NCI-H82 (cell line): ENCODE measurements around the gene RRP8.

ENCODE experiments used
- DNase-seq: peaks from one replicate; lab custom pipeline; 2025; lab: John Stamatoyannopoulos, UW

The RRP8 gene

DNA sequence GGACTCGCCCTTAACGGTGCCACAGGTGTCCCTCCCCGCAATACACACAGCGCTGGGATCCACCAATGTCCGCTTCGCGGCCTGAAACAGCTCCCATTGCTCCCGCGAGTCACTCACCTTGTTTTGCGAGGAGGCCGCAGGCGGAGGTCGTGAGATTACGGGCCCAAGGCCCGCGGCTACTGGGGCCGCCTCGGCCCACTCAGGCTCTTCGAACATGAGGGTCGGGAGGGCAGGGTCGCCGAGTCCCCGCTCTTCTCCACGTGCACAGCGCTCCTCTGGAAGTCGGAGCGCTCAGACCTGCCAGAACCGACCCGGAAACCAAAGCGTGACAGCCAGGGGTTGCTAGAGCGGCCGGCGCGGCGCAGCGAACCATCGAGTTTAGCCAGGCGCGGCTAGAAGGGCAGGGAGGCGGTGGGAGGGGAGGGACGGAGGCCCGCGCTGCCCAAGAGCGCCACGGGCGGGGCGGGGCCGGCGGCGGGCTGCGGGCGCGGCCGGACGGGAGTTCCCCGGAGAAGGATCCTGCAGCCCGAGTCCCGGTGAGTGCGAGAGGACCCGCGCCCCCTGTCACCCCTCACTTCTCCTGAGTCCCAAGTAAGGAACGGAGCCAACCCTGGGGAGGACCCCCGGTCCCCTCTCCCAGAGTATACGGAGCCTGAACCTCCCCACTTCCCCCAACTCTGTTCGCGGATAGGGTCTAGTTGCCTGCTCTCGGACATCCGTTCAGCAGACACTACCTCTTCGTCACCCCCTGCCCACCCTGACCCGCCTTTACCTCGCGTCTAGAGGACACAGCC lies at the start of gene RRP8, which contains the start of gene ILK:
TSS of gene RRP8 (minus strand) at position 330 of the 794 bp plus-strand sequence. CDS start at position 216, 114 bp downstream.
TSS of gene ILK (plus strand) at position 488 of the 794 bp plus-strand sequence. CDS start 498 bp downstream, outside the sequence.
- peak; percentile 88 for DNase-seq

DNA sequence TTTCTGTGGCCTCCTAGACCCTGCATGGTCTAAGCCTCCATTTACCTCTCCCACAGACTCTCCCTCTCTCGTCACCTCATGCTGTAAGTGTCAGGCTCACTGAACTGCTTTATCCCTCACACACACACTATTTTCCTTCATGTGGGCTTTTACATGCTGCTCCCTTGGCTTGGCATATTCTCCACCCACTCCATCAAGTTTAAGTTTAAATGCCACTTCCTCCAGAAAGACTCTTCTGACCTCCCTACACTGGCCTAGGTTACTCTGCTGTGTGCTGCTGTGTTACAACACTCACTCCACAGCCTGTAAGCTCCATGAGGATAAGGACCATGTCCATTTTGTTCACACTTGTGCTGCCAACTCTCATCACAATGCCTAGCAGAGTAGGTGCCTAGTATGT lies 49.7 kb upstream of the RRP8 start:
- DNase-seq: no peak

- no peak for DNase-seq
Measured at GRCh38 chr11:6652182-6652581, 48.8 kb upstream of the RRP8 start.

- DNase-seq: no peak
Measured at GRCh38 chr11:6650980-6651379, 47.6 kb upstream of the RRP8 start.

DNA sequence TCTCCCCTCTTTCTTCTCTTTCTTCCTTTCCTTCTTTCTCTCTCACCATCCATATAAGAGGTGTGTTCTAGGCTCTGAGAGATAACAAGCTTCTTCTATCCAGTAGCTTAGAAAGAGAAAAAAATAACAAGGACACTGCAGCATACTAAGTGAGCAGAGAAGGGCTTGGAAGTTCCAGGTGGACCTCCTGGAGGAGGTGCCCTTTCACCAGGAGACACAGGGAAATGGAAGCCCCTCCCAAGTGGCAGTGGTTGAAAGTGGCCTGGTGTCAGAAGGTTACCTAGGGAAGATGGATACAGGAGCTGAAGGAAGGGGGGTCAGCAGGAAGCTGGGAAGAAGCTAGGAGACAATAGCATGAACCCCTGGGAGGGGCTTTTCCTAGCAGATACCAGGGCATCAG lies 46.7 kb upstream of the RRP8 start:
- no peak for DNase-seq

DNA sequence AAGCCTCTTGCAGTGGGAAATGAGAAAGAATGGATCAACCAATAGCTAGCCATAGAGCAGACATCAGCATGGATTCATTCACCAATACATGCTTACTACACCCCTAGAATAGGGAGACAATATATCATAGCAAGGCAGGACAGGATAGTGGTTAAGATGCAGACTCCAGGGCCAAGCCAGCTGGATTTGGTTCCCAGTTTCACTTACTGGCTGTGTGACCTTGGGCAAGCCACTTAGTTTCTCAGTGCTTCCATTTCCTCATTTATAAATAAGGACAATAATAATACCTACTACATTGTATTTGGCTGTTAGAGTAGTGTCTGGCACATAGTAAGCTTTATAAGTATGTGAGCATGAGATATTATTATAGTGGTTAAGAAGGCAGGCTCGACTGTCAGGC lies 45.1 kb upstream of the RRP8 start:
- no peak for DNase-seq

GRCh38 chr11:6647836-6648235 lies 44.4 kb upstream of the RRP8 start:
- DNase-seq: no peak

DNA sequence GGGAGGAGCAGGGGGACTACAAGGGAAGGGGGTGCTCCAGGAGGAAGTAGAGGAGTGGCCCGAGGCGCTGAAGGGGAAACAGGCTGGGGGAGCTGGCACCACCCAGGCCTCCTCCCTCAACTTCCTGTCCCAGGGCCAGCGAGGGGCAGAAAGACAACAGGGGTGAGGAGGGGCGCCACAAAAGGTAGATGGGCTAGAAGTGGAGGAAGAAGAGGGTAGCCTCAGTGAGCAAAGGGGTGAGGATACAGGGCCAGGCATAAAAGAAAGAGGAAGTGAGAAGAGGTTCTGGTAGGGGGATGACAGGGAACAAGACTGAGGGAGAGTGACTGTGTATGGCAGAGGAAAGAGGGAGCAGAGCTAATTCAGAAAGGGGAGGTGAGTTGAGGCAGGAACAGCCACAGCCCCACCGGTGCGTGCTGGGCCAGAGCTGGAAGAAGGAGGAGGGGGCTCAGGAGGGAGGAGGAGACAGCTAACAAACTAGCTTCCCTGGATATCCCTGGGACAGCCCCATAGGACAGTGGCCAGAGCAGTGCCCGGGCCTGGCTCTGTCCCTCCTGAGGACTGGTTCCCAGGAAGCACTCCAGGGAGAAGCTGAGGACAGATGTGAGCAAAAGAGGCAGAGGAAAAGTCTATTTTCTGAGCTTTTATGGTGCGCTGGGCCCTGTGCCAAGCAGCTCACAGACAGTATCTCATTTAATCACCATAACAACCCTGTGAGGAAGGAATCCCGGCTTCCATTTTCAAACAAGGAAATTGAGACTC lies 43.7 kb upstream of the RRP8 start:
- DNase-seq: no peak

- DNase-seq: no peak
Measured at GRCh38 chr11:6646576-6646917, 43.1 kb upstream of the RRP8 start.

- no peak for DNase-seq
Measured at GRCh38 chr11:6646071-6646470, 42.7 kb upstream of the RRP8 start.

GRCh38 chr11:6642957-6643356 lies 39.5 kb upstream of the RRP8 start:
- DNase-seq: no peak

DNA sequence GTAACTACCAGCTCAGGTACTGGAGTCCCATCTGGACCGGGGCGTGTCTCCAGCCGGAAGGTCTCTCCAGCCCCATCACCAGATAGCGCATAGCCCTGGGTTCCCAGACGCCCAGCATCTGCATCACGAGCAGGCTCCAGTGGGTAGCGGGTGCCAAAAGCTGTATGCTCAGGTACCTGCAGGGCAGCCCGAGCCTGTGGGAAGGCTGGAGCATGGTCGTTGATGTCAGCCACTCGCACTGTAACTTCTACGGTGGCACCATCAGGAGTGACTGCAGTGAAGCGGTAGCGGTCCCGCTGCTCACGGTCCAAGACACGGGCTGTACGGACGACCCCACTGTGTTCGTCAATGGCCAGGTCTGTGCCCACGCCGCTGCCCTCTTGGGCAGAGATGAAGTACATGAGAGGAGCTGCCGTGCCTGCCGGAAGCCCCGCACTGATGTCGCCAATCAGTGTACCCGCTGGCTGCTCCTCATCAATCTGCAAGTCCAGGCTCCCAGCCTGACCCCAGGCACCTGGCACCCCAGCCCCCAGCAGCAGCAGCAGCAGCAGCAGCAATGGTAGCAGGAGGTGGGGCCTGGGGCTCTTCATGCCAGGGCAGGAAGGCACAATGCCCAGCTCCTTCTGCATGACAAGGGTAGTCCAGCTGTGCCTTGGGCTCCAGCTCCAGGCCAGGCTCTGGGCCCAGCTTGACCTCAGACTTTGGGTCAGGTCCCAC lies 37.7 kb upstream of the RRP8 start:
- DNase-seq: no peak

GRCh38 chr11:6640036-6640984 lies 36.9 kb upstream of the RRP8 start:
- DNase-seq: no peak

DNA sequence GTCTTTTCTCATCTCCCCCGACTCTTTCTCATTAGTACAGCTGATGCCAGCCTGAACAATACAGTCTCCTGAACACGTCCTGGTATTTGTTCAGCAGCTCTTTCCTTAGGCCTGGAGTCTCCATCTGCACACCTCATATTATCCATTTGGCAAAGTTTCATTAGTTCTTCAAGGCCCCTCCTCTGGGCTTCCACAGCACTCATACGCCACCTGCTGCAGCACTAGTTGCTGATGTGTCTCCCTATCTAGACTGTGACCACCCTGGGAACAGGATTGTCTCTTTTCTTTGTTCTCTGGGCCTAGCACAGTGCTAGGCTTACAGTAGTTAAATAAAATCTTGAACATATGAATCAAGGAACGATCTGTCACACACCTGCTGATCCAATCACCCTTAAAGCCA lies 35.0 kb upstream of the RRP8 start:
- no peak for DNase-seq

- DNase-seq: no peak
Measured at GRCh38 chr11:6637871-6638270, 34.5 kb upstream of the RRP8 start.

GRCh38 chr11:6636480-6636879 lies 33.1 kb upstream of the RRP8 start:
- DNase-seq: no peak

DNA sequence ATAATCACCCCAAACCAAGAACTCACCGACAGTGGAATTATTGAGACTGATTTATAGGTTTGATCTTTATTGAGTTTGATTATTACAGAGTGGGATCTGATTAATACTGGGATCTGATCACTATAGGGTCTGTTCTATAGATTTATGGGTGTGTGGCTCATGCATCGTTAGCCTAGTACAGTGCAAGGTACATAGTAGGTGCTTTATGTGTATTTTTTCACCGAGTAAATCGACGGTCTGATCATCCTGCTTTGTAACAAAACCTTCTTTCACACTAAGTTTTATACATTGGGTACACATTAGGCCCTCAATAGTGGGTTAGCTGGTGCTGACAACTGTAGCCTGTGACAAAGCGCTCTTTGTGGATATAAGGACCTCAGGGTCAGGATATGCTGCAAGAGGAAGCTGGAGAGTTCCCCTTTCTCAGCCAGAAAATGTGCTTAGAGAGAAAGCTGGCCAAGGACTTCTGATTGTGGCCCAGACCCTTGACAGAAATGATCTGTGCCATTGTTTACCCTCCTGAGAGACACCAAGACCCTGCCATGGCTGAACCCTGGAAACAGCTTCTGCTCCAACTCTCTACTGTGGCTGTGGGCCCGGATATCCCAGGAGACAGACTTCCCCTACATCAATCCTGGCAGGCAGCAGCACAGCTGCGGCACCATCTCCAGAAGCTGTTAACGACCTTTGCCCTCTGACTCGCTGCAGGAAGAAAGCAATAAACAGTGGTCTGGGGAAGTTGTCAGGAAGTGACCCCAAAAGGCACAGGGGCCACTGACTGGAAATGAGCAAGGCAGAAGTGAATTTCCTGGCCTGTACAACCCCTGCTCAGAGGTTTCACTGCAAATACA lies 31.9 kb upstream of the RRP8 start:
- no peak for DNase-seq

DNA sequence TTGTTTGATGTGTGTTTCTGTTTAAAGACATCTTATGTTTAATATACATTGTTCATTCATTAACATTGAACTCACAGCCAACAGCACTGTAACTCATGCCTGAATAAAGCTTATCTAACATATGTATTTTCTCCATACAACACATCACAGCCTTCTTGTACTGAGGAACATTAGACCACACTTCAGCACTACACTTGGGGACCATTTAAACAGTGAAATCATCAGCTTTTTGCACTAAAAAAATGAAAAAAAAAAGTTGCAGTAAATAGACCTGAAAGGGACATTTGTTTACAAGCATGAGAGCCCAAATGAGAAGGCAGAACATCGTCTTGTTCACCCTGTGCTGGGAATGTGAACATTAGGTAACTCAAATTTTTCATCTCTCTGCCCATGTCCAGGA lies 31.1 kb upstream of the RRP8 start:
- DNase-seq: no peak

DNA sequence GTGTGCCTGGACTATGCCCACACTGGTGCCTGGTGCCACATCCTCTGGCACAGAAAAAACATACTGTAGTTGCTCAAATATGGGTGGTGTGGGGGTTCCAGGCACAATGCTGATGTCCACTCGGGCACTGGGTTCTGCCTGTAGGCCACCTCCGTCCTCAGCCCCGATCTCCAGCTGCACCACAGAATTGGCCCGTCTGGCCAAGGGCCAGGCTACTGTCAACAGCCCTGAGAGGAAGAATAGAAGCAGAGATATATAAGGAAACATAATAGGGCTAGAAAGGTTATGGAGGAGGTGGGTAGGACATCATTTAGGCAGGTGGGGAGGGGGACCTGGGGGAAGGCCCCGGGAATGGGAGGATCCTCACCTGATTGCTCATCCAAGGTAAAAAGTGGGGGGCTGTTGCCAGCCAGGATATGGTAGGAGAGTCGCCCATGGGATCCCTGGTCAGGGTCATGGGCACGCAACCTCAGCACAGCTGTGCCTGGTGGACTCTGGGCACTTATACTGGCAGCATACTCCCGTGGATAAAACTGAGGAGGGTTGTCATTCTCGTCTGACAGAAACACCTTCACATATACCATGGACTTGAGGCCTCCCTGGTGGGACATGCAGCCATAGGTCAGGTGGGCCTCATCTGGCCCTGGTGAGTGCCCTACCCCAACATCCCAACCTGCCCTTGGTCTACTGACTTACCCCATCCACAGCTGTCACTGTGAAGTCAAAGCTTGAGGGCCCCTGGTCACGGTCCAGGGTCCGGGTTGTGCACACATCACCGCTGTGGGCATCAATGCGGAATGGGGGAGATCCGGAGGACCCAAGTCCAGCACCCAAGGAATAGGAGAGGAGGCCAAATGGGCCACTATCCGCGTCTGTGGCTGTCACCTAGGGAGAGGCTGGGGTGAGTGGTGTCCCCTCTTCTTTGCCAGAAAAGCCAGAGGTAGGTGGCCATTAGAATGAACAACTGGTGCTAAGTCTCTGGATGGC lies 30.3 kb upstream of the RRP8 start:
- DNase-seq: no peak
